GM13977 (cell line): ENCODE measurements around the gene RAB31.

Experiments used
- DNase-seq: peaks from one replicate; pipeline ENCODE4 v3.0.0; 2012; ENCODE audit warnings: low spot score
- CTCF ChIP-seq: IDR thresholded peaks from 2 replicates; pipeline ENCODE4 v1.5.1; 2012; ENCODE audit warnings: mild to moderate bottlenecking, control low read depth; ENCODE audit not compliant: insufficient read depth; ENCODE audit errors: extremely low read depth, missing control alignments
- in situ Hi-C: fragments of 300-500 bp; cut with MboI; formaldehyde crosslinking; loops from one replicate; pipeline ENCODE4 v1.12.0; 2022; ENCODE audit warnings: low sequenced_read_pairs, low pct_unique_long_range_greater_than_20kb, mixed read lengths, inconsistent platforms; ENCODE audit not compliant: unreplicated experiment

The RAB31 gene

GRCh38 chr18:9838144-9838877 is 130.2 kb downstream of the RAB31 start:
- no peak for TF ChIP-seq CTCF
- no peak for DNase-seq
- in situ Hi-C loops = no loop called here

- no peak for TF ChIP-seq CTCF
- no peak for DNase-seq
- in situ Hi-C loops = no loop called here
Observed at GRCh38 chr18:9839211-9839610, 131.1 kb downstream of the RAB31 start.

- TF ChIP-seq CTCF = no peak
- no peak for DNase-seq
- in situ Hi-C loops = no loop called here
Observed at GRCh38 chr18:9839853-9840252, 131.8 kb downstream of the RAB31 start.

- in situ Hi-C loops = no loop called here
- no peak for TF ChIP-seq CTCF
- no peak for DNase-seq
Observed at GRCh38 chr18:9841752-9842151, 133.7 kb downstream of the RAB31 start.

GRCh38 chr18:9842448-9842847 is 134.3 kb downstream of the RAB31 start:
- in situ Hi-C loops = no loop called here
- TF ChIP-seq CTCF = no peak
- DNase-seq = no peak

- in situ Hi-C loops = no loop called here
- DNase-seq = no peak
- TF ChIP-seq CTCF = no peak
Observed at GRCh38 chr18:9845256-9845655, 137.2 kb downstream of the RAB31 start.
